ENCODE data around the gene LSMEM2.
A peak's percentile ranks its signal among the peaks of the same experiment; 100 is the strongest.
"Not testable (repeated sequence)": the region's sequence is repeated elsewhere in the genome, so short reads cannot be mapped to it uniquely, and the experiment has no call there.

LSMEM2 gene

DNA sequence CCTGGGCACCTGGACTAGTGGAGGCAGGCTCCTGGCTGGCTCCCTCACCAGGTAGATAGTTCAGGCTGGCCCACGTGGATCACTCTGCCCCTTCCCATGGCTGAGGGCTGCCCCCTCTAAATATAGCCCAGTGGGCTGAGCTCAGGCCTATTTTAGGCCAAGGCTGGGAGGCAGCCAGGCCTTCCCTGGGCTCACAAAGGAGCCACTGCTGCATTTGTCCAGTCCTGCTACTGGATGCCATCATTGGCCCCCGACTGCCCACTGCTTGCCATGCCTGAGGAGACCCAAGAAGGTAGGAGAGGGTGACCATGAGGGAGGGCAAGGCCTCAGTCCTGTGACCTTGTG lies at the start of gene LSMEM2:
Gene LSMEM2, plus strand, starts transcription at position 208 of the 345 bp plus-strand sequence. Its CDS starts 27 bp downstream, at position 235.
- no peak for DNase-seq

DNA sequence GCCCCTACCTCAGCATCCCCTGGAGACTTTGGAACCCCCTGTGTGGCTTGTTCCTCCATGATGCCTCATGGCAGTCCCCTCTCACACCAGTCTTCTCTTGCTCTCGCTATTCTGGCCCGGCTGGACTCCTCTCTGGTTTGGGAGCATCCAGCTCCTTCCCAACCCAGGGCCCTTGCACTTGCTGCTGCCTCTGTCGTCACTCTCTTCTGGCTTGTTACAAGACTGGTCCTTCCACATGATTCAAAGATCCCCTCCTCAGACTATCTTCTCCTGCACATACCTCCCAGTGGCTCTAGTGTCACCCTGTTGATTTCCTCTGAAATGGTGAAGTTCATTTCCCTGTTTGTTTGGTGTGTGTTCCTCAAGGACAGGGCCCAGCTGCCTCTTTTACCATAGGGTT lies 49.4 kb upstream of the LSMEM2 start:
- DNase-seq, result no peak

DNA sequence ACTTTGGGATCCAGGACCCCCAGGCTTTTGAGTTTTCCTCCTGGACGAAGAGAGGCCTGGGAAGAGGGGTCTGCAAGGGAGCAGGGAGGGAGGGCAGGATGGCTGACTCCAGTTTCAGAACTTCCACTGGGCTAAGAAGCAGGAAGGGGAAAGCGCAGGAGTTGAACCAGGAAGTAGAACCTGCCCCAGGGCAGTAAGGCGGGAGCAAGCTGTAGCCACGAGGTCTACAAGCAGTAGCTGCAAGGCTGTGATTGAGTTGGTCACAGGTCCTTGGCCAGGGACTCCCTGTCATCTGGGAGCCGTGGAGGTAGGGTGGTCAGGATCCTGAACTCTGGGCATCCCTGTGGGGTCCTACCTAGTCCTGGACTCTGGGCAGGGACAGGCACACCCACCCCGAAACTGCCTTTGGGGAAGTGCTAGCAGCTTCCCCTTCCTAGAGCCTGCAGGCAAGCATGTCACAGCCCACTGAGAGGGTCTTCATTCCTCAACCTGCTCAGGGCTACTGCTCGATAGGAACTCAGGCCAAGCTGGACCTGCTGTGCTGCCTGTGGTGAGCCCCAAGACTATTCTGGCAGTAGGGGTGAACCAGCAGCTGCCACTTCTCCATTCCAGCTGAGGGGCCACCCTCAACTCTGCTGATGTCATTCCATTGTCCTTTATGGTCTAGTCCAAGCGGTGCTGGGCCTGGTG lies 48.6 kb upstream of the LSMEM2 start:
- no peak for DNase-seq

DNA sequence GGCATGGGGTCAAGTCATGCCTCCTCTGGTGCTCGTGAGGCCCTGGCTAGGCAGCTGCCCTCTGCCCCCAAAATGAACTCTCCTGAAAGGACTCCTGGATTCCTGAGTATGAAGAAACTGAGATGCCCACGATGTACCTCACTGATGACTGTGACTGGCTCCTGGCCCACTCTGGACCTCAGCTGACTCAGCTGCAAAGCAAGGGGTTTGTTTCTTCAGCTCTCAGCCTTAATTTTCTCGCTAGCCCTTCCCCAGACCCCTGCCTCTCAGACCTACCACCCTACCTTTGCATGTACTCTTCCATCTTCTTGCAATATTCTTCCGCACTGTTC lies 48.1 kb upstream of the LSMEM2 start:
- DNase-seq, result no peak

DNA sequence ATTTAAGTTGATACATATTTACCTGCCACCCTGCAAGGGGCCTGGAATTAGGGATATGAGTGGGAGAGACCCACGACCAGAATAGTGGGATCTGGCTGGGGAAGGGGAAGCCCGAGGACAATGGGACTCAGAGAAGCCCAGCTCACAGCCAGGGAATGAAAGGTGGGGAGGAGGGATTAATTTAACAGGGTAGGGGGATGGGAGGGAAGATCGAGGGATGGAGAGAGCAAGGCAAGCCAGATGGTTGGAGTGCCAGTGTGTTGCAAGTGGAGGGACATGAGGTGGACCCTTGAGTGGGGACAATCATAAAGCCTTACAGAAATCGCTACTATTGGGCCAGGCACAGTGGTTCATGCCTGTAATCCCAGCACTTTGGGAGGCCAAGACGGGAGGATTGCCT lies 47.3 kb upstream of the LSMEM2 start:
- DNase-seq, result no peak

DNA sequence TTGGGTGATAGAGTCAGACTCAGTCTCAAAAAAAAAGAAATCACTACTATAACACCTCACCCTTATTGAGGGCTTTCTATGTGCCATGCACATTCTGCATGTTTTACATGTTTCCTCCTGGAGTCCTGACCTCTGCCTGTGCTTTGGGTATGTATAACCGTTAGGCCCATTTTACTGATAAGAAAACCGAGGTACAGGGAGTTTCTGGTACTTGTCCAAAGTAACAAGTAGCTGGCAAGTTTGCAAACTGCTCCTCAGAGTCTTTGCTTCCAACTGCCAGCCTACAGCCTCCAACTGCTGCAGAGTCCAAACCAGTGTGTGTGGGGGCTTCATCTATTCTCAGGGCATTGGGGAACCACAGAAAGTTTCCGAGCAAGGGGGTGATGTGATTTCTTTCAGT lies 46.6 kb upstream of the LSMEM2 start:
- no peak for DNase-seq

DNA sequence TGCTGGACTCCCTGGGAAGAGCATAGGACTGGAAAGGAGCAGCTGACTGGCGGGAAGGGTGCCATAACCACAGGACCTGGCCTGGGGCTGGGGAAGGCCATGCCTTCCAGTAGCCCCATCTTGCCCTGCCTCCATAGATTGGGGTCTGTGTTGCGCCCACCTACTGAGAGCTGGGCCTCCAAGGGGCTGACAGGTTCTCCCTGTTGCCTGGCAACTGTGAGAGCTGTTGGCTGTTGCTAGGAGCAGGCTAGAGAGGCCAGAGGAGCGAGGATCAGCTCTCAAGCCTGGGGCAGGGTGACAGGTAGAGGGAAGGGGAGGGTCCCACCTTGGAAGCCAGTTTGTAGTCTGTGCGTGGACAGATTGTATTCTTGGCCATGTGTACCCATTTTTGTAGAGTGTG lies 45.7 kb upstream of the LSMEM2 start:
- DNase-seq, result no peak

DNA sequence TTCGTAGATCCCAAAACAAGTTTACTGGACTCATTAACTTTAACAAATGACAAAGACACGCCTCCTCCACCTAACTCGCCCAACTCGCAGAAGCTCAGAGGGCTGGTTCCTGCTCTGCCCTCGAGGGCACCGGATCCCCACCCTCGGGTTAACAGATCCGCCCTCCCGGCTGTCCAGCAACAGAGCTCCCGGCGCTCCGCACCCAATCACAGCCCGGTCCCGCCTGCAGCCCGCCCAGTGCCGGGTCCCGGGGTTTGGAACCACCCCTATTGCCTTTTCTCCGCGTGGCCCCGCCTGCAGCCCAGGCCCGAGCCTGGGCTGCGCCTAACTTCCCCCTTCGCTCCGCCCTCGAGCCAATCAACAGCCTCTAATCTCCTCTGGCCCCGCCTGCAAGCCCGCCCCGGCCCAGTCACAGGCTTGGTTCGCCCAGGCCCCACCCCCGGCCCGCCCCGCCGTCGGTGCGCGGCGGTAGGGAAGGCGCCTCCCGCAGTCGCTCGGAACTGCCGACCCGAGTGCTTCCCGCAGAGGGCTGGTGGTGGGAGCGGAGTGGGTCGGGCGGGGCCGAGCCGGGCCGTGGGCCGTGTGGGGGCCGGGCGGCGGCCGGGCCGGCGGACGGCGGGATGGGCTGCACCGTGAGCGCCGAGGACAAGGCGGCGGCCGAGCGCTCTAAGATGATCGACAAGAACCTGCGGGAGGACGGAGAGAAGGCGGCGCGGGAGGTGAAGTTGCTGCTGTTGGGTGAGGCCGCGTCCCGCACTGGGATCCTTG lies 43.0 kb upstream of the LSMEM2 start, which contains the start of gene GNAI2:
Gene GNAI2, plus strand, starts transcription at position 489 of the 768 bp plus-strand sequence. Its CDS starts 132 bp downstream, at position 621.
- peak; percentile 95 to 99 (median 98) for DNase-seq

DNA sequence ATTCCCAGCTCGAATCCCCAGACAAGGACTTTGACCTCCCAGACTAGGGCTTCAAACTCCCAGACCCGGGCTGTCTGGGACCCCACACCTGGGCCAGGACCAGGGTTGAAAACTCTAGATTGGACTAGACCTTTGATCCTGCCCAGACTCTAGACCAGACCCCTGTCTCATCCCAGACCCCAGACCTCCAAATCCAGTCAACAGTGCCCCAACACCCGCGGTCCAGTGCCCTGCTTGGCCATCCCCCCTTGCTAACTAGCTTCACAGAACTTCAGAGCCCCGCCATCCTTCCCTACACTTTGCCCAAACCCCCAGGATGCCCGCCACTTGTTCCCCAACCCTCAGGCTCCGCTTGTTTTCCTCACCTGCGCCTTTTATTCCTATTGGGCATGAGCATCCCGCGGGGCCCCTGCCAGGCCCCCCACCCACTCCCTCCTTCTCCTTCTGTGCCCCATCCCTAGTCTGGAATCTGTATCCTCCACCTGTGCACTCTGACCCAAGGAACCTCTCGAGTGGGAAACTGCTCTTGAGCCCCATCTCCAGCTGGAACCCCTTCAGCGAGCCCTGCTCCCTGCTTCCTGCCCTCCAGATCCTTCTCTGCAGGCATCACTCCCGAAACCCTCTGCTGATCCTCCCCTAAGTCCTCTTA lies 42.3 kb upstream of the LSMEM2 start:
- peak in 1 of 6 experiments; percentile 27 for DNase-seq

DNA sequence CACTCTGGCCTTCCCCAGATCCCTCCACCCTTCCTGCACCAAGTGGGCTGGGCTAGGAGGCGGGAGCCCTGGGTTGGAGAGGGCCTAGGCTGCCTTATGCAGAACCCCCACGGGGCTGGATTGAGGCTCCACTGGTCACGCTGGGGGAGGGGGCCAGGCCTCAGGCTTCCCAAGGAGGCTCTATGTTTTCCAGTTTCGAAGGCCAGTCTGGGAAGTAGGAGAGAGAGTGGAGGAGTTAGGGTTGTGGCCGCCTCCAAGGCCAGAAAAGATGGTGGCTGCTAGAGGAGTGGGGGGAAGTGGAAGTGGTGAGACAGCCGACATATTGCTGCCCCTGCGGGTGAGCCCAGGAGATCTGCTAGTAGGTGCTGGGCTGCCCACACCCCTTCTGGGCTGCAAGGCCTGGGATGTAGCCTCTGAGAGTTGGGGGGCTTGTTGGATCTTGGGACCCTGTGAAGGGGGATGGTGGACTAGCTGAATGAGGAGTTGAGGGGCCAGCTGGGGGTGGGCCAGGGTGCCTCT lies 41.7 kb upstream of the LSMEM2 start:
- peak in 4 of 6 experiments; percentile 23 to 59 (median 46) for DNase-seq

DNA sequence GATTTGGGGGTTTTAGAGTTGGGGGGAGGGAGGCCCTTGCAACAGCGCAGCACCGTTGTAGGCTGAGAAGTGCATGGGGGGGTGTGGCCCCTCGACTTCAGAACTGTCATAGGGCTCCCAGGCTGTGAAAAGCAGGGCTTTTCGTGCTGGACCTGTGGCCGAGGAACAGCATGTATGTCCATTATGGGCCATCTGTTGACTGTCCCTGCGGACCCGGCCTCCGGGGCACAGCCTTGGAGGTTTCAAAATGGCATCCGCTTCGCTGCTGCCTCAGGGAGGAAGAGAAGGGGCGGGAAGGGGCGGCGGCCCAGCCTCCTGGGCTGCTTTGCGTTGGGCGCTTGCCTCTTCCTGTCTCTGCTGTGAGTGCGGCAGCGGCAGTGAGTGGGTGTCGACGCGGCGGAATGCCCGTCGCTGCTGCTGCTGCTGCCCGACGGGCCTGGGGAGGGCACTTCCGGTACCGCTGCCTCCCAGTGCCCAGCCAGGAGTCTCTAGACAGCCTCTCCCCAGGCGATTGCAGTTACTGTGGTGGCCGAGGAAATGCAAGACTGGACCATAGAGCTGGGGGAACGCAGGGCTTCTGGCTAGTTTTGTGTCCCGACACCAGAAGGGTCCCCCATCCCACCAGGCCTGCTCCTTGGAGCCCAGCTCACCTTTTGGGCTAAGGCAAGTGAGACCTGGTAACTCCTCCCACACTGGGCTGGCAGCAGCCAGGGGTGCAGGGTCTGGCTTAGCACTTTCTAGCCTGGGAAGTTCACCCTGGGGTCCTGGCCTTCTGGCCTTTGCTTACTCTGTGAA lies 40.9 kb upstream of the LSMEM2 start:
- peak; percentile 74 to 84 (median 82) for DNase-seq

DNA sequence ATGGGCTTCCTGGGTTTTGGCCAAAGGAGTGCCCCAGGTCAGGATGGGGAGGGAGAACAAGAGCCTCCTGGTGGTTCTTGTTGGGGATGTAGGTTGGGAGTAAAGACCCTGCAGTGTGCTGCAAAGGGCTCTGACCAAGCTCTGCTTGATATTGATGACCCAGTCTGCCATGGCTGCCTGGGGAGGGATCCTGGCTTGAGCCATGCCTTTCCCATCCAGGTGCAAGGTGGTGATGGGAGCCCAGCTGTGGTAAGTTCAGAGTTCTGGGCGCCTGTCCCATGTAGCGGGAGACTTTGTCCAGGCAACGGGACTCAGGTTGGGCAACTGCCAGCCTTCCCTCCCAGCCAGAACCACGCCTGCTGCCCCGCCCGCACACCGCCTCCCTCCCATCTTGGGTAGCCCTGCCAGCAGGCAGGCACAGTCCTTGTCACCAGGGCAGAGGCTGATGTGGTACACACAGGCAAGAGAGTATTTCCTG lies 40.3 kb upstream of the LSMEM2 start:
- no peak for DNase-seq

DNA sequence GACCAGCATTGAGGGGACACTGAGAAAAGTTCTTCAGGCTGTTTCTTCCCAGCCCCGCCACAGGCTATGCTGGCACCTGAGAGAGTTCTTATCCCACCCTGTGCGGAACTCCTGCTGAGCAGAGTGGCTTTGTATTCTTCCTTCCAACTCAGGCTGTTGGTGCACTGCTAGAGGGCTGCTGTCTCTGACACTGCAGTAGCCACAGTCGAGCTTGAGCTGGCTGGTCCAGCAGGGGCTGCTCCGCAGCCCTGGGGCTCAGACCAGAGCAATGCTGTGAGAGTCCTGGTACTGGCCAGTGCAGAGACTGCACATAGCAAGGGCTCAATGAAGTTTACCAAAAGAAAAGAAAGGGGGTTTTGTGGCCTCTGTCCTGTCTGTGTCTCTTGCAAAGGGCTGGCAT lies 39.2 kb upstream of the LSMEM2 start:
- no peak for DNase-seq

DNA sequence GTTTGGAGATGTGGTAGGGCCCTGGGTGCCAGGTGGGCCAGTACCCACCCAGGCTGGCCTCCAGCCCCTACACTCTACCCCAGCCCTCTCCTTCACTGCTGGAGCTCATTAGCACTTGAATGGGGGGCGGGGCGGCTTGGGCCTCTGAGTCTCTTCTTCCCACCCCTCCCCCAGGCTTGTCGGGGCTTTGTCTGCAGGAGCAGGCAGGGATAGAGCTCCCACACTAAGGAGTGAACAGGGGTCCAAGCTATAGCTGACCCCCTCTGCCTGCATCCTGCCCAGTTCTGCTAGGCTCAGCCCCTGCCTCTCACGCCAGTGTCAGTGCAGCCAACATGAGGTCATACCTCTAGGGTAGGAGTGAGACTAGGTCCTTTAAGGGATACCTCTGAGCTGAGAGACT lies 37.7 kb upstream of the LSMEM2 start:
- DNase-seq, result no peak

DNA sequence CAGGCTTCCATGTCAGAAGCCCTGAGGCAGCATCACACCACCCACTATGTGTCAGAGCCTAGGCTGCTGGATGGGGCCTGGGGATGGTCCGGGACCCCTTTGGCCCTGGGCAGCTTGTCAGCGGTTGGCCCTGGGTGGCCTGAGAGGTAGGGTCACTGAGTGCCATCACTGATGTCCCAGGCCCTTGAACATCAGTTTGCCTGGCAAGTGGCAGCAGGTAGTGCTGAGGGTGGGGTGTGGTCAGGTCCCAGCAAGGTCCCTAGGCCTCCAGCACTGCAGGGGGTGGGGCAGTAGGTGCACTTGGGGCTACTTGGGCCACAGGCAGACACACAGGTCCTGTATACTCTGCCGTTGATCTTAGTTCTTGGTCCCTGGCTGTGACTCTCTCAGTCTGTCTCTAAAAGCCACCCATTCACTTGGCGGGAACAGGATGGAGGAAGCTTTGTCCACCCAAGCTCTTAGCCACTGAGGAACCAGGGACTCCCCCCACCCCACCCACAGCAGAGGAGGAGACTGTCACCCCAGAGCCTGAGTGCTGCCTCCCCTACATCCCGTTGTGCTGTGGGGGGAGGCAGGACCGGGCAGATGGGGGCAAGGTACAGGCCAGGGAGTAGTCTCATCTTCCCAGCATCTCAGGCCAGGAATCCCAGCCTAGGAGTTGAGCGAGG lies 37.0 kb upstream of the LSMEM2 start:
- no peak for DNase-seq

DNA sequence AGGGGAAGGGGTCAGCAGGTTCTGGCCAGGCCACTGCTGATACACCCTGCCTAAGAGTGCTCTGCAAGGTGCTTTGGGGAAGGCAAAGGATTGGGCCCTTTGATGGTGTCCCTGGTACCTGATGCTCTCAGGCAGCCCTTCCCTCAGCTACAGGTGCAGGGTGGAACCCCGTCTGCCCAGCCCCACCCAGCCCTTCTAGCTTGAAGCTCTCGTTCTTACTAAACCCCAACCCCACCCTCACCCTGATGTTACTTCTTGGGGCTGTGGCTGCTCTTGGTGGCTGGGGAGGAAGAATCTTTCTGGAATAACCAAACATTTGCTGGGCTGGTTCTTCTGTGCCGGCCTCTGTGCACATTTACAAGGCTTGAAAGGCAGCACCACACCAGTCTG lies 36.5 kb upstream of the LSMEM2 start:
- DNase-seq, result no peak

DNA sequence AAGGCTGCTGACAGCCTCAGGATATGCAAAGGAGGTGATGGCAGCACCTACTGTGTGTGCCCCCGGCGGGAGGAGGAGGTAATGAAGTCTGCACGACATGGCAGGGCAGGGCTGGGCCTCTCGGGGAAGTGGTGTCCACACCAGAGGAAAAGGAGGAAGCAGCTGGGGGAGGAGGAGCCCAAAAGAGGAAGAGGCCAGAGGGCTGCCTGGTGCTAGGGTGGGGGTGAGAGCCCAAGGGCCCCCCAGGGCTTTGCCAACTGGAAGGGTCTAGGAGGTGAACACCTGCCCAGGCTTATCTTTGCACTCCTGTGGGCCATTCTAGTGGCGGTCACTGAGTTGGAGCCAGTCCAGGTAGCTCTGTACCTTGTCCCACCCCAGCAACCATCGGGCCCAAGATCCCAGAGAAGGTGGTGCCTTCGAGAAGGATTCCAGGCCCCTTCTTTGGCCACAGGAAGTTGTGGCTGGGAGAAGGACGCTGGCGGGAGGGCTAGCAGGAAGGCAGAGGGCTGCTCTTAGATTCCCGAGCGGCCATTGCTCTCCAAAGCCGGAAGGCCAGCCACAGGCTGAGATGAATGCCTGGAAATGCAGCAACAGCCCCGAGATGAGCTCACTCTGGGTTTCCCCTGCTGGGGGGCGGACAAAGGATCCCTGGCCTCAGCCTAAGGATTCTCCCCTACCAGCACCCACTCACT lies 35.9 kb upstream of the LSMEM2 start:
- DNase-seq, result no peak

DNA sequence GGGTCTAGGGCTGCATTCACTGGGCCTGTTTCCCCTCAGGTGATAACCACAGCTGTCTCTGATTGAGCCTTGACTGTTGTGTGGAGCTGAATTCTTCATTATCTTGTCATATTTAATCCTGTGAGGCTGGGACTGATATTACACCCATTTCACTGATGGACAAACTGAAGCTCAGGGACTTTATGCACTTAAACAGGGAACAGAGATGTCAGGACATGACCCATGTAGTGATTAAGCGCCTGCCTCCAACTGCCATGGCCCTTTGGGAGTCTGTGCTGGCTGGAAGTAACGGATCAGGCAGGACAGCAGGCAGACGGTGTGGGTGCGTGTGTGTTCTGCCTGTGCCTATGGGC lies 35.4 kb upstream of the LSMEM2 start:
- DNase-seq, result no peak

DNA sequence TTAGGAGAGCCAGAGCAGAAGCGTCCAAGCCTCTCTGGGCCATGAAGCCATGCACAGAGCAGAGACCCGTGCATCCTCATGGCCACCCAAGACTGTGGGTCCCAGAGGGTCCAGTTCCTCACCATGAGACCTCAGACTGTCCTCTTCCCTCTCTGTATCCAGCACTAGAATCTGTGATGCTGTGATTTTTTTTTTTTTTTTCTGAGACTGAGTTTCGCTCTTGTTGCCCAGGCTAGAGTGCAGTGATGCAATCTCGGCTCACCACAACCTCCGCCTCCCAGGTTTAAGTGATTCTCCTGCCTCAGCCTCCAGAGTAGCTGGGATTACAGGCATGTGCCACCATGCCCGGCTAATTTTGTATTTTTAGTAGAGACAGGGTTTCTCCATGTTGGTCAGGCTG lies 34.1 kb upstream of the LSMEM2 start:
- not testable (repeated sequence) for DNase-seq

DNA sequence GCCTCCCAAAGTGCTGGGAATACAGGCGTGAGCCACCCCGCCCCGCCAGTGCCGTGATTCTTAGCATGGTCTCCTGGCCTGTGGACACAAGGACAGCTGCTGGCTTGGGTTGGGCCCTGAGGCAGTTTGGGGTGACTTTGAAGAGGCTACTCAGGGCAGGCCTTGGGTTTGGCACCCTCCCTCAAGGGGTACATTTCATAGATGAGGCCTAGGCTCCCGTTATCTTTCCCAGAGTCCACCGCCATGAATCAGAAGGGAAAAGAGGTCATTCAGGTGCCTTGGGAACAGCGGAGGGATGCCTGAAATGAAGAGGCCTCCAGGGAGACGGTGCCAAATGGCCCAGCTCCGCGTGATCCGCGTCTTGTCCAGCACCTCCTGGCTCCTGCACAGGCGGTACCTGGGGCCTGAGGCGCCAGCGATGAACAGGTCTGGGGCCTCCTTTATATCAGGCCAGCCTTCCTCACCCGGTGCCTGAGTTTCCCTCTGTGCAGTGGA lies 33.6 kb upstream of the LSMEM2 start:
- DNase-seq, result no peak

DNA sequence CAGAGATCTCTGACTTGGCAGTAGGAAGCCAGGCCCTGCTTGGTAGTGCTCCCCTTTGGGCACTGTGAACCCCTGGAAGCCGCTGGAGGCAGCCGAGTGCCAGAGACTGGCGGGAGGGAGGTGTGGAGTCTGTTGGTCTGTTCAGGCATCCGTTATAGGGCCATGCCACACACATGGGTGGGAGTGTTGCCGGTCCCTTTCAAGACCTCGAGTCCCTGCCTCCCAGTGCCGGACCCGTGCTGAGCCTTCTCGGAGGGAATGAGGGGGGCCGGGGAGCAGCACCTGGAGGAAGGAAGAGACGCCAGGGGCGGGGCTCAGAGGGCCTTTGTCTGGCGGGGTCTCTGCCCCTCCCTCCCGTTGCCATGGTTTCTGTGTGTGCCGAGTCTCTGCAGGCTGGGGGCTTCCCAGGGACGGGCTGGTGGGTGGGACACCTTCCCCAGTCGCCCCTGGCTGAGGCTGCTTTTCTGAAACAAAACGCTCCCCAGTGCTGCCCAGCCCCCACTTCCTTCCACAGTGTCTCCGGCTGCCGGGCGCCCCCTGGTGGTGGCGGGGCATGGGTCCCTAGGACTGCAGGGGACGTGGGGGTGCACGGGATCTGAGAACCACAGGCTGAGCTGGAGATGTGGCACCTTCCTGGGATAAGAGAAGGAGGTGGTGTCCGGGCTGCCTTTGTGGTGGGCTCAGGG lies 32.9 kb upstream of the LSMEM2 start:
- peak; percentile 86 to 97 (median 94) for DNase-seq

Data from stimulated activated naive CD4-positive, alpha-beta T cell (primary cell).